ENCODE data around the gene ABI3BP.

ABI3BP gene

GRCh38 chr3:100802126-100802525 lies 191.1 kb downstream of the ABI3BP start:
- no peak for TF ChIP-seq CTCF (IDR thresholded peaks at IDR 0.05)
- Histone ChIP-seq H3K4me1 (ENCODE audit: control insufficient read depth in 1 of 2, insufficient read depth in 1 of 2, low read depth in 1 of 2, low read length in 1 of 2) (no peaks in the 10 kb centered on the region), H3K27me3 (no peaks in the 10 kb centered on the region), H3K27ac (no peak overlapping the region), H3K36me3 (no peaks in the 10 kb centered on the region), H3K4me3 (ENCODE audit: low read depth in 1 of 2, low read length in 1 of 2) (no peak overlapping the region), H3K9me3 (no peaks in the 10 kb centered on the region)

- no peak for TF ChIP-seq CTCF (IDR thresholded peaks at IDR 0.05)
- Histone ChIP-seq H3K4me3 (ENCODE audit: low read depth in 1 of 2, low read length in 1 of 2) (no peak overlapping the region), H3K27me3 (no peaks in the 10 kb centered on the region), H3K36me3 (no peaks in the 10 kb centered on the region), H3K4me1 (ENCODE audit: control insufficient read depth in 1 of 2, insufficient read depth in 1 of 2, low read depth in 1 of 2, low read length in 1 of 2) (no peaks in the 10 kb centered on the region), H3K9me3 (no peaks in the 10 kb centered on the region), H3K27ac (no peak overlapping the region)
Observed at GRCh38 chr3:100798012-100798411, 195.2 kb downstream of the ABI3BP start.

- Histone ChIP-seq H3K36me3 (no peaks in the 10 kb centered on the region), H3K27me3 (no peaks in the 10 kb centered on the region), H3K4me3 (ENCODE audit: low read depth in 1 of 2, low read length in 1 of 2) (no peak overlapping the region), H3K9me3 (no peaks in the 10 kb centered on the region), H3K27ac (no peak overlapping the region), H3K4me1 (ENCODE audit: control insufficient read depth in 1 of 2, insufficient read depth in 1 of 2, low read depth in 1 of 2, low read length in 1 of 2) (no peaks in the 10 kb centered on the region)
- no peak for TF ChIP-seq CTCF (IDR thresholded peaks at IDR 0.05)
Observed at GRCh38 chr3:100796556-100796955, 196.7 kb downstream of the ABI3BP start.

- Histone ChIP-seq H3K27ac (no peak overlapping the region), H3K36me3 (no peaks in the 10 kb centered on the region), H3K4me3 (ENCODE audit: low read depth in 1 of 2, low read length in 1 of 2) (no peak overlapping the region), H3K4me1 (ENCODE audit: control insufficient read depth in 1 of 2, insufficient read depth in 1 of 2, low read depth in 1 of 2, low read length in 1 of 2) (no peaks in the 10 kb centered on the region), H3K9me3 (no peaks in the 10 kb centered on the region), H3K27me3 (no peaks in the 10 kb centered on the region)
- no peak for TF ChIP-seq CTCF (IDR thresholded peaks at IDR 0.05)
Observed at GRCh38 chr3:100789579-100789978, 203.6 kb downstream of the ABI3BP start.

- no peaks in the 10 kb centered on the region for H3K9me3 ChIP-seq
- H3K27ac ChIP-seq, result no peak overlapping the region
- TF ChIP-seq CTCF (IDR thresholded peaks at IDR 0.05), result no peak
- no peaks in the 10 kb centered on the region for H3K36me3 ChIP-seq
- no peaks in the 10 kb centered on the region for H3K27me3 ChIP-seq
- H3K4me3 ChIP-seq (ENCODE audit: low read depth in 1 of 2, low read length in 1 of 2), result no peak overlapping the region
- H3K4me1 ChIP-seq (ENCODE audit: control insufficient read depth in 1 of 2, insufficient read depth in 1 of 2, low read depth in 1 of 2, low read length in 1 of 2), result no peaks in the 10 kb centered on the region
Observed at GRCh38 chr3:100783619-100784018, 209.6 kb downstream of the ABI3BP start.

- Histone ChIP-seq H3K4me1 (ENCODE audit: control insufficient read depth in 1 of 2, insufficient read depth in 1 of 2, low read depth in 1 of 2, low read length in 1 of 2) (no peaks in the 10 kb centered on the region), H3K9me3 (no peaks in the 10 kb centered on the region), H3K36me3 (no peaks in the 10 kb centered on the region), H3K4me3 (ENCODE audit: low read depth in 1 of 2, low read length in 1 of 2) (no peak overlapping the region), H3K27ac (no peak overlapping the region), H3K27me3 (no peaks in the 10 kb centered on the region)
- no peak for TF ChIP-seq CTCF (IDR thresholded peaks at IDR 0.05)
Observed at GRCh38 chr3:100782906-100783305, 210.3 kb downstream of the ABI3BP start.

Measured in neutrophil (primary cell).